Ovary (tissue), 9 donors: Measurements from ENCODE around the gene TNS3. TPM values are rescaled to one million over a fixed set of nuclear protein-coding genes. Genes with fewer than 3 reads are reported as not detected.

ENCODE experiments used
- DNase-seq, 5 donors: peaks; one replicate each; pipeline ENCODE4 v3.0.0-alpha.2; 2019 to 2020
- H3K27ac ChIP-seq, 2 donors: fragments of 200-600 bp; one replicate each; pipeline versions ENCODE4 v1.5.1 to v1.8.0; 2019 to 2022
- H3K27me3 ChIP-seq: fragments of 200-600 bp; one replicate; pipeline ENCODE4 v1.8.0; 2022
- H3K36me3 ChIP-seq: fragments of 200-600 bp; sonication (generic); one replicate; pipeline ENCODE4 v1.5.1; 2019
- H3K4me1 ChIP-seq: one replicate; pipeline ENCODE4 v1.8.1; 2013; ENCODE audit warnings: mild to moderate bottlenecking, moderate library complexity; ENCODE audit not compliant: insufficient read depth
- H3K4me3 ChIP-seq: fragments of 200-600 bp; sonication (generic); one replicate; pipeline ENCODE4 v1.5.1; 2017
- H3K9me3 ChIP-seq, 2 donors: fragments of 200-600 bp in 1 of 2; sonication (generic) in 1 of 2; one replicate each; pipeline versions ENCODE4 v1.5.1 to v1.8.1; 2013 to 2019; ENCODE audit warnings: mild to moderate bottlenecking in 1 of 2, moderate library complexity in 1 of 2
- EP300 ChIP-seq: sonication (generic); formaldehyde crosslinking; IDR thresholded peaks from one replicate; pipeline ENCODE4 v1.6.1; 2017; ENCODE audit warnings: antibody characterized with exemption
- POLR2A ChIP-seq: fragments of 450-650 bp; IDR thresholded peaks from one replicate; pipeline ENCODE4 v1.6.1; 2017; ENCODE audit warnings: antibody characterized with exemption, mild to moderate bottlenecking, moderate library complexity
- WGBS, 3 donors: extraction: QIAGEN DNeasy Blood & Tissue Kit in 1 of 3; methylation state at CpG; one replicate each; pipeline versions ENCODE4 v1.1.5 to v1.1.7; 2013 to 2017; 5-methylcytosine and 5-hydroxymethylcytosine counted together
- intact Hi-C, 4 donors: fragments of 100-400 bp; cut with DNase I; formaldehyde crosslinking; loops; one replicate each; pipeline versions ENCODE4 v1.11.0 to v1.15.1; 2022 to 2023
- polyA plus RNA-seq, 2 donors: library from polyadenylated mRNA; stranded (reverse); fragments of 200-250 nt in 1 of 2; fragments of 350-450 nt in 1 of 2; fragmentation: Illumina TruSeq in 1 of 2; extraction: RNeasy Lipid Tissue Mini Kit (QIAGEN cat#74804) in 1 of 2; gene quantifications; one replicate each; pipeline ENCODE4 v1.2.3, GENCODE V29; 2013 to 2014
- total RNA-seq, 7 donors: library from RNA; depleted of rRNA in 2 of 7; stranded (reverse); fragments of >200 nt in 2 of 7; fragmentation: NEBNext Ultra II Directional in 3 of 7; extraction: Animal tissue kit (Norgen Biotek cat#: 25700) in 3 of 7; gene quantifications; one replicate each; pipeline versions ENCODE4 v1.1.0 to v1.2.4, GENCODE V29; 2016 to 2023
- TF ChIP-seq, protein P1 (sequence below), 3 donors: fragments of 450-650 bp in 2 of 3; fragments of 200-600 bp in 1 of 3; IDR thresholded peaks; one replicate each; pipeline versions ENCODE4 v1.5.1 to v1.8.0; 2016 to 2022; ENCODE audit warnings: antibody characterized with exemption in 3 of 3, mild to moderate bottlenecking in 1 of 3
- donor health status: DM: no; HTN: no; CAD: no; lungs with moderate emphysema.
- donor health status: DM: no; HTN: no; CAD: no.
- donor health status: Bipolar disorder and iron deficiency.
- donor health status: DM: yes; HTN: yes; CAD: no.
- donor health status: DM: no; HTN: no; CAD: no.
- donor health status: DM: yes; HTN: yes; CAD: no.

TNS3 gene
- total and polyA plus RNA-seq, 9 donors, result 36.6 to 137 (median 91.3) TPM

DNA sequence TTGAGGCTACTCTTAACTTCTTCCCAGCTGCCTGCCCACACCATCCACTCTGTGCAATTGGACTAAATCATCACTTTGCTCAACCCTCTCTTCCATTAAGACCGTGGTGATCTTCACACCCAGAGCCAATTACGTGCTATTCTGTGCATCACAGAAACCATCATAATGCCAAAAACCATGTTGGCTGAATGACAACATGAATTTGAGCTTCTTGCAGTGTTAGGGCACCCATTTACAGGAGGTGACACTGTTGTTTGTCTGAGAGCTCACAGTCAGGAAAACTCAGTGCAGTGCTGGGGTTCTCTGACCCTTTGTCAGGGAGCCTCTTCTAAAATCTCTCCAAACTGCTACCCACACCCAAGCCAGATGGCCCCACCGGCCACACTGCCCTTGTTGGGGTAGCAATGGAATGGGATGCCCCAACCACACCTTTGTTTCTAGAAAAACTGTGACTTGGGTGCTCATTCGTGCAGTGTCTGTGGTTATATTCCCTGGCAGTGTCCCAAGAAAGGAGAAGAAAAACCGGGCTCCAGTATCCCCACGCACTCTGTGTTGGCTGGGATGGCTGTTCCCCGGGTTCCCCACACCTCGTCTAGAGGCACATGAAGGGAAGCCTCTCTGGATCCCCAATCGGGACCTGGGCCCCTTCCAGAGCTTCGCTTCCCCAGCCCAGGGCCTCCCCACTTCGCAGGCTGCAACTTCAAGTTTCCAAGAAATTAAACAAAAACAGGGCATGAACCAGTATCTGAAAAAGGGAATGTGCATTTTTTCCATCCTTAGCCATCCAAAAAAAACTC, 2.0 kb upstream of the TNS3 start:
- H3K27ac ChIP-seq, result peak overlapping the region in 1 of 2 donors; percentile 81
- intact Hi-C loops, result loop anchor here in 2 of 4 donors (10.0 kb wide), 1 partner anchor 221 kb away; no protein-coding TSS in a partner anchor

DNA sequence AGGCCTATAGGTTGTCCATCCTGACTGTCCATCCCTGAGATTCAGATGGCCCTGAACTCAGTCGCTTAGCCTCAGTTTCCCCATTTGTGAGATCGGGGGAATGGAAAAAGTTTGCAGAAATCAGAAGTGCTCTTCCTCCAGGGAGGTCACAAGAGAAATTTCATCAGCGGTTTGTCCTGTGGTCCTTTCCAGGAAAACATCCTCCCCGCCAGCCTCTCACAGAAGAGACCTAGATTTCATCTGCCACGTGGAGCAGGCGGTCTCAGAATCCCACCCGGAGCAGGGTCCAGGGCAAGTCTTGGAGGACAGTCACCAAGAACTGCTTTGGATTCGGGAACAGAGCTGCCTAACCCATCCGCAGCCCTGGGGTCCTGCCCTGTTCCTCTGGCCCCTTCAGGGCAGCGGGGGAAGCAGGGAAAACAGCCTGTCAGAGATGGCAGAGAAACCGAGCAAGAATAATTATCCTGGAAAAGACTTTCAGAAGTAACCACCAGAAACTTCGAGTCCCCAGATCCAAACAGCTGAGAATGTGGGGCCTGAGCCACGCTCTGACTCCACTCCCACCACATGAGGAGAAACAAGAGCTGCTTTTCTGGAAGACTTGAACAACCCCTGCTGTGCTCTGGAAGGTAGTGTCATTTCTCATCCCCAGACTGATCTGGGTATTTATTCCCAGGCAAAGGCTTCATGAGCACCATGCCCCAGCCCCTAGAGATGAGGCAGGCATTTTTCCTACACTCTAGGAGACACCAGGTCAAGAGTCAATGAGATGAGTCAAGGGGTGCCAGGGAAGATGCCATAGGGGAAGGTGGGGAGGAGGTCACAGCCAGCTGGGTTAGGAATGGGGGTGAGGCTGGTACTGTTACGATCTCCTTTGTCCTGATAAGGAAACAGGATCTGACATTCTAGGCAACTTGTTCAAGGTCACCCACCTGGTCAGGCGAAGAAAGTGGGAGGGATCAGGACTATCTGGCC, 1.1 kb upstream of the TNS3 start:
- H3K27me3 ChIP-seq, result no peaks in the 10 kb centered on the region
- no peak overlapping the region for H3K4me3 ChIP-seq
- H3K4me1 ChIP-seq, result peaks cover 31% of the 10 kb centered on the region
- peak in 4 of 5 donors; percentile 61 to 72 (median 64) for DNase-seq
- H3K36me3 ChIP-seq, result no peaks in the 10 kb centered on the region
- H3K27ac ChIP-seq, result peak overlapping the region; percentile 10 to 81
- H3K9me3 ChIP-seq, result no peaks in the 10 kb centered on the region
- intact Hi-C loops, result loop anchor here in 2 of 4 donors (10.0 kb wide), 1 partner anchor 222 kb away; no protein-coding TSS in a partner anchor
- 43 to 50% (median 46%) methylated on average over 15 of the region's 15 CpGs for WGBS, 3 donors
- TF ChIP-seq POLR2A, result no peak
- no peak for TF ChIP-seq EP300
- TF ChIP-seq, protein P1, sequence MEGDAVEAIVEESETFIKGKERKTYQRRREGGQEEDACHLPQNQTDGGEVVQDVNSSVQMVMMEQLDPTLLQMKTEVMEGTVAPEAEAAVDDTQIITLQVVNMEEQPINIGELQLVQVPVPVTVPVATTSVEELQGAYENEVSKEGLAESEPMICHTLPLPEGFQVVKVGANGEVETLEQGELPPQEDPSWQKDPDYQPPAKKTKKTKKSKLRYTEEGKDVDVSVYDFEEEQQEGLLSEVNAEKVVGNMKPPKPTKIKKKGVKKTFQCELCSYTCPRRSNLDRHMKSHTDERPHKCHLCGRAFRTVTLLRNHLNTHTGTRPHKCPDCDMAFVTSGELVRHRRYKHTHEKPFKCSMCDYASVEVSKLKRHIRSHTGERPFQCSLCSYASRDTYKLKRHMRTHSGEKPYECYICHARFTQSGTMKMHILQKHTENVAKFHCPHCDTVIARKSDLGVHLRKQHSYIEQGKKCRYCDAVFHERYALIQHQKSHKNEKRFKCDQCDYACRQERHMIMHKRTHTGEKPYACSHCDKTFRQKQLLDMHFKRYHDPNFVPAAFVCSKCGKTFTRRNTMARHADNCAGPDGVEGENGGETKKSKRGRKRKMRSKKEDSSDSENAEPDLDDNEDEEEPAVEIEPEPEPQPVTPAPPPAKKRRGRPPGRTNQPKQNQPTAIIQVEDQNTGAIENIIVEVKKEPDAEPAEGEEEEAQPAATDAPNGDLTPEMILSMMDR (IDR thresholded peaks at IDR 0.05), result no peak

More for the DNA sequence above, 2.0 kb upstream of the TNS3 start:
- DNase-seq, result peak; percentile 44 to 66 (median 58)
- H3K36me3 ChIP-seq, result no peaks in the 10 kb centered on the region
- H3K4me3 ChIP-seq, result no peak overlapping the region
- H3K4me1 ChIP-seq, result peaks cover 29% of the 10 kb centered on the region
- no peaks in the 10 kb centered on the region for H3K9me3 ChIP-seq
- 21 to 34% (median 31%) methylated on average over 11 of the region's 11 CpGs for WGBS, 3 donors
- H3K27me3 ChIP-seq, result no peaks in the 10 kb centered on the region
- no peak for TF ChIP-seq EP300

- peak overlapping the region; percentile 64 for H3K4me3 ChIP-seq
- intact Hi-C loops, result loop anchor here in 2 of 4 donors (10.0 kb wide), 1 partner anchor 223 kb away; no protein-coding TSS in a partner anchor
- peaks cover 37% of the 10 kb centered on the region for H3K4me1 ChIP-seq
- DNase-seq, result peak; percentile 47 to 69 (median 59)
- no peaks in the 10 kb centered on the region for H3K27me3 ChIP-seq
- TF ChIP-seq POLR2A, result no peak
- TF ChIP-seq, protein P1 (IDR thresholded peaks at IDR 0.05), result no peak
- peak overlapping the region; percentile 72 to 81 for H3K27ac ChIP-seq
- WGBS, 3 donors, result 0 to 3% (median 1%) methylated on average over 15 to 33 of the region's 33 CpGs
- H3K9me3 ChIP-seq, result no peaks in the 10 kb centered on the region
- H3K36me3 ChIP-seq, result no peaks in the 10 kb centered on the region
These were observed 490 bp downstream of the TNS3 start for GRCh38 chr7:47581438-47581803.

DNA sequence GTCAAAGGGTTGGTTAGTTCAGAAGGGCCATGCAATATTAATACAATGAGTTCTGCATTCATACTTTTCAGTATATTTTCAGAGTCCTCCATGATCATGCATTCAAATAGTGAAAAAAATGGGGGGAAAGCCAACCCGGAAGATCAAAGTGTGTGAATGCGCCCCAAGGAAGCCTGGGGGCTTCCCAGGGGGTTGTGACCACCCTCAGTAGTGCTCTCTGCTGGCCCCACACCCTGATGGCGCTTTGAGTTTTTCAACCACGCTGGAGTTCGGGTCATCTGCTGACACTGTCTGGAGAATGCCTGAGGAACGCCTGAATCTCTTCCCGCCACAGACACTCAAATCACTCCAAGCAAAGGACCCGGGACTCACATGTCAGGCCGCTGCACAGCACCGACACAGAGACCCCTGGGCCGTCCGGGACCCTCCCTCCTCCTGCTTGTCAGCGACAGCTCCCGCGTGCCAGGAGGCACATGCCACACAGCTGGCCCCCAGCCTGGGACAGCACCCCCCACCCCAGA, 1.0 kb downstream of the TNS3 start:
- Histone ChIP-seq H3K4me1 (peaks cover 42% of the 10 kb centered on the region), H3K9me3 (no peaks in the 10 kb centered on the region), H3K4me3 (peak overlapping the region; percentile 64), H3K27me3 (no peaks in the 10 kb centered on the region), H3K27ac (peak overlapping the region; percentile 72 to 81), H3K36me3 (no peaks in the 10 kb centered on the region)
- 1 to 3% (median 1%) methylated on average over 15 of the region's 15 CpGs for WGBS, 3 donors
- peak in 2 of 5 donors; percentile 36 to 50 for DNase-seq
- TF ChIP-seq, protein P1 (IDR thresholded peaks at IDR 0.05), result no peak
- TF ChIP-seq POLR2A, result no peak
- no peak for TF ChIP-seq EP300
- intact Hi-C loops, result loop anchor here in 2 of 4 donors (10.0 kb wide), 1 partner anchor 224 kb away; no protein-coding TSS in a partner anchor
